Right cardiac atrium (tissue), 5 donors: ENCODE results near the gene AFDN. TPM values are rescaled to one million over a fixed set of nuclear protein-coding genes. Genes with fewer than 3 reads are reported as not detected.

Experiments used
- ATAC-seq, 2 donors: fragments of 200-7000 bp; cut with Tn5 transposase; one replicate each; pipeline versions ENCODE4 v1.8.0 to v1.9.1; 2020; ENCODE audit warnings: moderate library complexity in 2 of 2, mild to moderate bottlenecking in 1 of 2
- DNase-seq, 3 donors: peaks; one replicate each; pipeline ENCODE4 v3.0.0-alpha.2; 2020
- H3K27ac ChIP-seq: one replicate; pipeline ENCODE4 v1.5.1; 2013; ENCODE audit warnings: mild to moderate bottlenecking, low read length, control low read depth, moderate library complexity
- H3K27me3 ChIP-seq: one replicate; pipeline ENCODE4 v1.6.1; 2013; ENCODE audit not compliant: control insufficient read depth, insufficient read depth
- H3K4me1 ChIP-seq: one replicate; pipeline ENCODE4 v1.6.1; 2013; ENCODE audit warnings: low read length; ENCODE audit not compliant: control insufficient read depth, insufficient read depth
- H3K4me3 ChIP-seq: one replicate; pipeline ENCODE4 v1.5.1; 2013; ENCODE audit warnings: low read length, control low read depth
- H3K9me3 ChIP-seq: one replicate; pipeline ENCODE4 v1.6.1; 2013; ENCODE audit warnings: low read length; ENCODE audit not compliant: control insufficient read depth
- WGBS: extraction: QIAGEN DNeasy Blood & Tissue Kit; methylation state at CpG from one replicate; pipeline ENCODE4 v1.1.7; 2013; 5-methylcytosine and 5-hydroxymethylcytosine counted together
- intact Hi-C, 4 donors: fragments of 100-400 bp; cut with DNase I; formaldehyde crosslinking; loops; one replicate each; pipeline versions ENCODE4 v1.11.0 to v1.14.0; 2022 to 2023
- polyA plus RNA-seq: library from polyadenylated mRNA; stranded (reverse); fragments of 200-250 nt; gene quantifications from one replicate; pipeline ENCODE4 v1.2.3, GENCODE V29; 2013
- total RNA-seq, 4 donors: library from RNA; stranded (reverse); fragmentation: NEBNext Ultra II Directional; extraction: Animal tissue kit (Norgen Biotek cat#: 25700); gene quantifications; one replicate each; pipeline ENCODE4 v1.2.1, GENCODE V29; 2021
- donor health status: healthy with polysubstance abuse.
- donor health status: DM: no; HTN: yes; CAD: no.
- donor health status: DM: no; HTN: no; CAD: no.
- donor health status: DM: no; HTN: yes; CAD: no; lungs with severe emphysema.
- donor health status: DM: yes; HTN: yes; CAD: no.

Gene AFDN
- total and polyA plus RNA-seq, 5 donors, result 23.0 to 58.0 (median 48.6) TPM

GRCh38 chr6:167805349-167806060 is 21.2 kb upstream of the AFDN start:
- Histone ChIP-seq H3K27ac (no peak overlapping the region), H3K9me3 (no peaks in the 10 kb centered on the region), H3K27me3 (no peaks in the 10 kb centered on the region), H3K4me3 (no peak overlapping the region), H3K4me1 (no peaks in the 10 kb centered on the region)
- DNase-seq (no peak), ATAC-seq (peak in 1 of 2 donors; percentile 35)
- WGBS, result 55% methylated on average over 8 of the region's 8 CpGs
- intact Hi-C loops, result no loop called here

DNA sequence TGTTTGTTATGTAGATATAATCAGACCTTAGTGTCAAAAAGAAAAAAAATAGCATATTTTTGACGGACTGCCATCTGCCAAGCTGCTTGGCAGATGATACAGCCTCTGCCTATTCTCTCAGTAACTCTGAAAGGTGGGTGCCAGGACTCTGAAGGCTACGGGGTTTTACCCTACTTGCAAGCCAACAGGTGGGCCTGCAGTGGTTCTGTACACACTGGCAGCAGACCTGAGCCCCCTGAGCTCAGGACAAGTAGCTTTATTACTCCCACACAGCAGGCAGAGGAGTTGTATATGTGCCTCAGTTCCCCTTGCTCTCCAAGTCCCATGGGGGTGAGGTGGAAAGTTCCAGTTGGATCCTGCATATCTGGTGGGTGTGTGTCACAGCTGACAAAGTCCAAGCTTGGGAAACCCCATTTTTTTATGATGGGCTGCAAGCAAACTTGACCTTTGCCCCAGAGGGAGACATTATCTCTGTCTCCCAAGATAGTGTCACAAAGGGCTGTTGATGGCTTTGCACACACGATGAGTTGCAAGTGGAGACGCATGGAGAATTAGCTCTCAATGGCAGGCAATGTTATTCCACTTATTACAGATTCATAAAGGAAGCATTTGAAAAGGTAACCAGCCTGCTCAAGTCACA is 20.5 kb upstream of the AFDN start:
- Histone ChIP-seq H3K27me3 (no peaks in the 10 kb centered on the region), H3K9me3 (no peaks in the 10 kb centered on the region), H3K4me1 (no peaks in the 10 kb centered on the region), H3K4me3 (no peak overlapping the region), H3K27ac (no peak overlapping the region)
- DNase-seq (no peak), ATAC-seq (no peak)
- intact Hi-C loops, result no loop called here
- 41% methylated on average over 4 of the region's 4 CpGs for WGBS

GRCh38 chr6:167807200-167807599 is 19.5 kb upstream of the AFDN start:
- intact Hi-C loops, result no loop called here
- Histone ChIP-seq H3K27ac (no peak overlapping the region), H3K4me1 (no peaks in the 10 kb centered on the region), H3K9me3 (no peaks in the 10 kb centered on the region), H3K4me3 (no peak overlapping the region), H3K27me3 (no peaks in the 10 kb centered on the region)
- ATAC-seq, result no peak
- 88% methylated on average over 6 of the region's 6 CpGs for WGBS
- no peak for DNase-seq

- H3K4me3 ChIP-seq, result no peak overlapping the region
- no peaks in the 10 kb centered on the region for H3K9me3 ChIP-seq
- intact Hi-C loops, result no loop called here
- no peak for ATAC-seq
- H3K27ac ChIP-seq, result no peak overlapping the region
- WGBS, result 52% methylated on average over 3 of the region's 3 CpGs
- DNase-seq, result no peak
- no peaks in the 10 kb centered on the region for H3K27me3 ChIP-seq
- no peaks in the 10 kb centered on the region for H3K4me1 ChIP-seq
Observed at GRCh38 chr6:167807756-167808155, 19.0 kb upstream of the AFDN start.

- WGBS, result 73% methylated on average over 5 of the region's 5 CpGs
- Histone ChIP-seq H3K9me3 (no peaks in the 10 kb centered on the region), H3K4me1 (no peaks in the 10 kb centered on the region), H3K4me3 (no peak overlapping the region), H3K27me3 (no peaks in the 10 kb centered on the region), H3K27ac (no peak overlapping the region)
- DNase-seq (no peak), ATAC-seq (no peak)
- intact Hi-C loops, result no loop called here
Observed at GRCh38 chr6:167811040-167811439, 15.7 kb upstream of the AFDN start.

DNA sequence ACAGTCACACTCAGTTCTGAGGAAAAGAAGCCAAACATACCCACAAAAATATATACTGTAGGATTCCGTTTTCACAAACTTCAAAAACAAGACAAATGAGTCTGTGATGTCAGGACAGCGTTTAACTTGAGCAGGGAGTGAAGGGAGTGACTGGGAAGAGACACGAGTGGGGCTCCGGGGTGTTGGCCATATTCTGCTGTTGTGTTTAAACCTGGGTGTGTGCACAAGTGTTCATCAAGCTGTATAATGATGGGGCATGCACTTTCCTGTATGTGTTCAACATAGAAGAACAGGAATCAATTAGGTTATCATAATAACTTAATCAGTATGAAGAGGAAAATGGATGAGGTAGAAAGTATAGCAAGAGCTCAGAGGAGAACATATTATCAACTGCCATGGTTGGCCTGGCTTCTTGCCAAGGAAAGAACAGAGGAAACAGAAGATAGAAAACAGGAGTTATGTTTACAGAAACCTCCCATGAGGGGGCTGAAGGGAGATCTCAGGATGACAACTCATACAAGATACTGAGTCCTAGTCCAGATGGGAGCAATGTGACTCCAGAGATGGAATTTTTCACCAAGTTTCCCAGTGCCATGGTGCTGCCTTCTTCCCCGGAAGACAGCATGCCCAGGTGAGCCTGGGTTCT is 15.1 kb upstream of the AFDN start:
- DNase-seq (no peak), ATAC-seq (no peak)
- H3K27ac ChIP-seq, result no peak overlapping the region
- WGBS, result 57% methylated on average over 5 of the region's 5 CpGs
- no peaks in the 10 kb centered on the region for H3K9me3 ChIP-seq
- H3K4me3 ChIP-seq, result no peak overlapping the region
- intact Hi-C loops, result no loop called here
- H3K27me3 ChIP-seq, result no peaks in the 10 kb centered on the region
- H3K4me1 ChIP-seq, result no peaks in the 10 kb centered on the region

GRCh38 chr6:167812088-167812487 is 14.6 kb upstream of the AFDN start:
- 68% methylated on average over 2 of the region's 2 CpGs for WGBS
- DNase-seq (no peak), ATAC-seq (no peak)
- Histone ChIP-seq H3K4me3 (no peak overlapping the region), H3K4me1 (no peaks in the 10 kb centered on the region), H3K27me3 (no peaks in the 10 kb centered on the region), H3K9me3 (no peaks in the 10 kb centered on the region), H3K27ac (no peak overlapping the region)
- intact Hi-C loops, result no loop called here

DNA sequence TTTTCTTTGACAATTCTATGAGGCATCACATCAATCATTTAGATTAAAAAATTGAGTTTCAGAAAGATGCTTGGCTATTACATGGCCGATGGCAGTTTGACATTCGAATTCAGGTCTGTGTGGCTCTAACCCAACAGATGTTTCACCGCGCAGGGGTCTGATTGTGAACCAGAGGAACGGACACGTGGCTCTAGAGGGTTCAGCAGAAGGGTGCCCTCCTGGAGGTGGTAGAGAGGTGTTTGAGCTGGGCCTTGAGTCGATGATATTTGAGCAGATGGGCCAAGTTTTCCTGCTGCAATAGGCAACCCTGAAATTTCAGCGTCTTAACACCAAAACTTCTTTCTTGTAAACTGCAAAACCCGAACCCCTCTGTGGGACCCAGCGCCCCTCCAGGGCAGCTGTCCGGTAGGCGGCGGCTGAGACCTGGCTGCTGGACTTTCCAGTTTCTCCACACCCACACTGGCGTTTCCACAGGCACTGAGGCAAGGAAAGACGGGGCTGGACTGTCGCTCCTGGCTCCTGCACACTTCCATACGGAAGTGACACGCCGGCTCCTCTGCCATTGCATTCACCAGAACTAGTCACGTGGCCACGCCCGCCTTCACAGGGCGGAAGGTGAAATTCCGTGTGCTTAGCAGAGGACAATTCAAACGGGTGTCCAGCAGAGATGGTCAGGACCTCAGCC is 11.3 kb upstream of the AFDN start:
- ATAC-seq, result peak in 1 of 2 donors; percentile 26
- intact Hi-C loops, result no loop called here
- H3K9me3 ChIP-seq, result no peaks in the 10 kb centered on the region
- no peaks in the 10 kb centered on the region for H3K4me1 ChIP-seq
- WGBS, result 88% methylated on average over 25 of the region's 25 CpGs
- H3K4me3 ChIP-seq, result no peak overlapping the region
- no peak overlapping the region for H3K27ac ChIP-seq
- no peaks in the 10 kb centered on the region for H3K27me3 ChIP-seq
- peak in 1 of 3 donors; percentile 56 for DNase-seq

DNA sequence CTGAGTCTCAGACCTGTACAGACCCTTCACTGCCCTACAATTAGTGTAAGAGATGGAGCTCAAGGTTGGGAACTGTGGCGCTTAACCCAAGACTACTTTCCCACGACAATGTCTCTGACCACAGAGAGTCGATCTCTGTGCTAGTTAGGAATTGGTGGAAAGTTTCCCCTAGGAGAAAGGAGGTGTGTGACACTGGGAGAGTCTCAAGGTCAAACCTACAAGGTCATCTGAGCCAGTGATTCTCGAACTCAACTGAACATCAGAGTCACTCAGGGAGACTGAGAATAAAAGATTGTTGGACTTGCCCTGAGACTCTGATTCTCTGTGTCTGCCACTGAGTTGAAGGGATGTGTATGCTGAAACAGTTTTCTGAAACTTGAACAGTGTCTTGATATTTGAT is 9.7 kb upstream of the AFDN start:
- no peak for DNase-seq
- H3K27ac ChIP-seq, result no peak overlapping the region
- no peak overlapping the region for H3K4me3 ChIP-seq
- no peaks in the 10 kb centered on the region for H3K9me3 ChIP-seq
- no peak for ATAC-seq
- H3K27me3 ChIP-seq, result no peaks in the 10 kb centered on the region
- H3K4me1 ChIP-seq, result no peaks in the 10 kb centered on the region
- 87% methylated on average over 4 of the region's 4 CpGs for WGBS
- intact Hi-C loops, result no loop called here

DNA sequence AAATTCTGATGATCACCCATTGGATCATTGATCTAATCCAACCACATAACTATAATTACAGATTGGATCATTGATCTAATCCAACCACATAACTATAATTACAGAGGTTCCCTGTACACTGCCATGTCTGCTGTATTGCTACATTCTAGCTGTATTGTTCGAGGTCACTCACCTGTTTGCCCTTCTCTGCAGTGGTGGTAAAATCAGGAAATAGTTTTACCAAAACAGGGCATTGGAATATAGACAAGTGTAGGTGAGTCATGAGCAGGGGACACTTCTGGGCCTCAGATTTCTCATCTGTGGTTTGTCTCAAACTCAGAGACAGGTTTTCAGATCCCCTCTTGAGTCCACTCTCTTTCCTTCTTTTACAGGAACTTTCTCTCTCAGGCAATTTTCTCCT is 9.0 kb upstream of the AFDN start:
- DNase-seq, result no peak
- Histone ChIP-seq H3K9me3 (no peaks in the 10 kb centered on the region), H3K4me3 (no peak overlapping the region), H3K4me1 (no peaks in the 10 kb centered on the region), H3K27ac (no peak overlapping the region), H3K27me3 (no peaks in the 10 kb centered on the region)
- intact Hi-C loops, result no loop called here
- 84% methylated on average over 1 of the region's 1 CpG for WGBS
- no peak for ATAC-seq

DNA sequence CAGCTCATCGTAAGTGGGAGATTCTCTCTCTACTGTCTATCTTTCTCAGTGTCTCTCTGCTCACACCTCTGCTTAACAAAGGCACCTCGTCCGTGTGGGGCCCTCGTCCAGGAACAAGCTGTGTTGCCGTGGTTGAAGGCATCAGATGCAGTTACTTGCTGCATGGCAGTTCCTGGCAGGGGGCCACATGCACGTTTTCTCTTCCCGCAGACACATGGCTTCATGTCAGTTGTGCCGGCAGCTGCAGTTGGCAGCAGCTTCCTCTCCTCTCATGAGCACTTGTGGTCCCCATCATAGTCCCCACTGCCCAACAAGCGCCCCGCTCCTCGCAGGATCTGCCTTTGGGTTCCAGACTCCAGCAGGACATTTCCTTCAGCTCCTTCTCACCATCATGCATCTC is 7.1 kb upstream of the AFDN start:
- Histone ChIP-seq H3K4me3 (no peak overlapping the region), H3K27ac (no peak overlapping the region), H3K9me3 (no peaks in the 10 kb centered on the region), H3K27me3 (no peaks in the 10 kb centered on the region), H3K4me1 (no peaks in the 10 kb centered on the region)
- ATAC-seq, result peak in 1 of 2 donors; percentile 31
- 49% methylated on average over 11 of the region's 11 CpGs for WGBS
- peak in 2 of 3 donors; percentile 47 to 66 for DNase-seq
- intact Hi-C loops, result no loop called here
